Fibroblast of lung (primary cell): ENCODE data around the gene NRROS. TPM values are rescaled to one million over a fixed set of nuclear protein-coding genes. Genes with fewer than 3 reads are reported as not detected.
A peak's percentile ranks its signal among the peaks of the same experiment; 100 is the strongest.

Experiments used
- DNase-seq, 2 donors: peaks; one replicate each; pipeline versions ENCODE4 v3.0.0 to v3.0.0-alpha.2; 2010; ENCODE audit warnings: low read depth in 2 of 2
- H2AFZ ChIP-seq: 2 replicates; pipeline ENCODE4 v1.5.1; 2012; ENCODE audit warnings: low read length, control low read depth, inconsistent platforms
- H3K27ac ChIP-seq: 2 replicates; pipeline ENCODE4 v1.5.1; 2011; ENCODE audit warnings: low read length, control low read depth; ENCODE audit not compliant: insufficient read depth
- H3K27me3 ChIP-seq: 2 replicates; pipeline ENCODE4 v1.5.1; 2011; ENCODE audit warnings: mild to moderate bottlenecking, low read length; ENCODE audit not compliant: control insufficient read depth, insufficient read depth
- H3K36me3 ChIP-seq: 2 replicates; pipeline ENCODE4 v1.5.1; 2011; ENCODE audit warnings: low read length; ENCODE audit not compliant: control insufficient read depth, insufficient read depth
- H3K4me1 ChIP-seq: 2 replicates; pipeline ENCODE4 v1.5.1; 2011; ENCODE audit warnings: low read length; ENCODE audit not compliant: control insufficient read depth, insufficient read depth; ENCODE audit errors: extremely low read depth
- H3K4me2 ChIP-seq: 2 replicates; pipeline ENCODE4 v1.5.1; 2011; ENCODE audit warnings: low read length, control low read depth; ENCODE audit not compliant: insufficient read depth; ENCODE audit errors: extremely low read depth
- H3K4me3 ChIP-seq, 4 experiments: fragments of 200-600 bp in 1 of 4; sonication (generic) in 1 of 4; replicated peaks in 1 of 4; 2 replicates each; pipeline ENCODE4 v1.5.1; 2011 to 2016; ENCODE audit warnings: low read length in 4 of 4, low read depth in 3 of 4, mild to moderate bottlenecking in 3 of 4, control low read depth in 2 of 4, inconsistent platforms in 1 of 4, mixed read lengths in 1 of 4; ENCODE audit not compliant: insufficient read depth in 1 of 4; ENCODE audit errors: control extremely low read depth in 1 of 4
- H3K79me2 ChIP-seq: 2 replicates; pipeline ENCODE4 v1.5.1; 2012; ENCODE audit warnings: mild to moderate bottlenecking, low read length, inconsistent platforms; ENCODE audit not compliant: control insufficient read depth, insufficient read depth
- H3K9ac ChIP-seq: 2 replicates; pipeline ENCODE4 v1.5.1; 2011; ENCODE audit warnings: mild to moderate bottlenecking, low read length, control low read depth; ENCODE audit not compliant: insufficient read depth
- H3K9me3 ChIP-seq: 2 replicates; pipeline ENCODE4 v1.5.1; 2012; ENCODE audit warnings: low read depth, low read length; ENCODE audit not compliant: control insufficient read depth, insufficient read depth
- H4K20me1 ChIP-seq: 2 replicates; pipeline ENCODE4 v1.5.1; 2011; ENCODE audit warnings: low read length; ENCODE audit not compliant: control insufficient read depth, insufficient read depth; ENCODE audit errors: extremely low read depth
- EZH2 ChIP-seq: IDR thresholded peaks from 2 replicates; pipeline ENCODE4 v1.5.1; 2012; ENCODE audit warnings: low read length, control low read depth, mild to moderate bottlenecking; ENCODE audit errors: missing control alignments
- polyA plus RNA-seq, 2 donors: library from polyadenylated mRNA; depleted of rRNA in 1 of 2; stranded (reverse) in 1 of 2; unstranded in 1 of 2; fragments of >200 nt; gene quantifications; 2 replicates each; pipeline ENCODE4 v1.2.1, GENCODE V29; 2011 to 2012; ENCODE audit warnings: missing spikeins in 1 of 2
- total RNA-seq: library from RNA; depleted of rRNA; stranded (reverse); fragments of >200 nt; gene quantifications from 2 replicates; pipeline ENCODE4 v1.2.1, GENCODE V29; 2014
- TF ChIP-seq, protein P1 (sequence below), 2 donors: IDR thresholded peaks in 1 of 2; conservative IDR thresholded peaks in 1 of 2; 1 replicate in 1 of 2; 2 replicates in 1 of 2; pipeline ENCODE4 v1.5.1; 2011 to 2012; ENCODE audit warnings: low read length in 2 of 2, control low read depth in 1 of 2, inconsistent platforms in 1 of 2, low read depth in 1 of 2, mild to moderate bottlenecking in 1 of 2

Gene NRROS
- total and polyA plus RNA-seq, 2 donors (not counting 1 experiment from before 2014, with no cell fraction given) = 0.08 to 0.33 TPM

DNA sequence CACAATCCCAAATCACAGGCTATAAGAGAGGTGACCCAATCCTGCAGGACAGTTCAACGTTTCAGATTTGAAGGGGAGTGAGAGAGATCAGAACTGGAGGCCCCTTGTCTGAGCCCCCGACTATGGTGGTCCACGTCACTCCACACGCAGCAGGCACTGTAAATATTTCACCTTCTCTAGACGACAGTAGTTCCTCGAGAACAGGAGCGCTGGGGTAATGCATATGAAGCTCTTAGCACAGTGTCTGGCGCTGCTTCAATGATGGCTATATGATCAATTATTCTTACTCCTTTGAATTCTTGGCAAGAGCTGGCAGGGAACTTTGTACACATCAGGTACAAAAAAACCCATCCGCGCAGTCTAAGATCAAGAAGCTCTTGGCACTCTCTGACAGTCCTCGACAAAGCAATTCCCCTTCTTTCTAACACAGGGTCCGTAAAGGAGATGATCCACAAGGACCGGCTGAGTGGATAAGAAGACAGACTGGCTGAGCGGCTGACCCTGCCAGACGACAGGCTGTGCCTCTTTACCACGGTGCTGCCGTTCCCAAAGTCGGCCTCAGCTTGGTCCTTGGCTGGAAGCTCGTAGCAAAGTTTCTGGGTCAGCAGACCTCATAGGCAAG lies 522 bp upstream of the NRROS start:
- Histone ChIP-seq H3K27ac (no peak overlapping the region), H3K4me1 (no peaks in the 10 kb centered on the region), H3K27me3 (peaks cover 3% of the 10 kb centered on the region), H4K20me1 (no peaks in the 10 kb centered on the region), H3K36me3 (no peaks in the 10 kb centered on the region), H3K9me3 (no peaks in the 10 kb centered on the region), H2AFZ (no peak overlapping the region), H3K9ac (no peak overlapping the region), H3K4me2 (no peak overlapping the region), H3K79me2 (no peaks in the 10 kb centered on the region), H3K4me3 (peak overlapping the region in 1 of 4 experiments; percentile 59)
- no peak for DNase-seq
- TF ChIP-seq EZH2 = no peak

DNA sequence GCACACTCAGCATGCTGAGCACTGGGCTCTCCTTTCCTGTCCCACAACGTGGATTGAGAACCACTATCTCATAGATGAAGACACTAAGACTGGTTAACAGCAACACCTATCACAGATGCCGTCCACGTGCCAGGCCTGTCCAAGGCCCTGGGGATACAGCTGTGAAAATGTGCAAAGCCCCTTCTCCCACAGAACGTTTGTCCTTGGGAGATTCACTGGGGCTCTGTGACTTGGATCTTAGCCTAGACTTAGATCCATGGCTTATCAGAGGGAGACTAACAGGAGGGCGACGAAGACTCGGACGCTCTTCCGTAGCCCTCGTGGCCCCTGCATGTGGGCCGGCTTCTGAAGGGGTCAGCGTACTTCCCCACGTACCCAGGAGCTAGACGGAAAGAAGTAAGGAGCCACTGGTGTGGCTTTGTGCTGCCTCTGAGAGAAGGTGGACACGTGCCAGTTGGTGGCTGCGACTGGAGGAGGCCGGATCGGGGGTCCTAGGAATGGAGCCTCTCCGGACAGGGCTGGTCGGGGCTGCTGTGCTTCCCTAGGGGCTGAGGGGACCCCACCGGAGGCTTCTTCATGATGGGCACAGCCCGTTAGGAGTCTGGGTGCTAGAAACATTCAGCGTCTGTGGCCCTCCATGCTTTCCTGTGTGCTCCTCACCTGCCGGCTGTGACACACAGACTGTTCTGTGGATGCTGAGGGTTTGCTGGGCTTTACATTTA lies 964 bp downstream of the NRROS start:
- Histone ChIP-seq H4K20me1 (no peaks in the 10 kb centered on the region), H3K4me3 (peak overlapping the region in 1 of 4 experiments; percentile 59), H3K36me3 (no peaks in the 10 kb centered on the region), H3K9me3 (no peaks in the 10 kb centered on the region), H3K9ac (no peak overlapping the region), H3K4me2 (peak overlapping the region; percentile 77), H2AFZ (no peak overlapping the region), H3K27me3 (no peaks in the 10 kb centered on the region), H3K4me1 (no peaks in the 10 kb centered on the region), H3K27ac (no peak overlapping the region), H3K79me2 (no peaks in the 10 kb centered on the region)
- no peak for TF ChIP-seq EZH2
- TF ChIP-seq, protein P1, sequence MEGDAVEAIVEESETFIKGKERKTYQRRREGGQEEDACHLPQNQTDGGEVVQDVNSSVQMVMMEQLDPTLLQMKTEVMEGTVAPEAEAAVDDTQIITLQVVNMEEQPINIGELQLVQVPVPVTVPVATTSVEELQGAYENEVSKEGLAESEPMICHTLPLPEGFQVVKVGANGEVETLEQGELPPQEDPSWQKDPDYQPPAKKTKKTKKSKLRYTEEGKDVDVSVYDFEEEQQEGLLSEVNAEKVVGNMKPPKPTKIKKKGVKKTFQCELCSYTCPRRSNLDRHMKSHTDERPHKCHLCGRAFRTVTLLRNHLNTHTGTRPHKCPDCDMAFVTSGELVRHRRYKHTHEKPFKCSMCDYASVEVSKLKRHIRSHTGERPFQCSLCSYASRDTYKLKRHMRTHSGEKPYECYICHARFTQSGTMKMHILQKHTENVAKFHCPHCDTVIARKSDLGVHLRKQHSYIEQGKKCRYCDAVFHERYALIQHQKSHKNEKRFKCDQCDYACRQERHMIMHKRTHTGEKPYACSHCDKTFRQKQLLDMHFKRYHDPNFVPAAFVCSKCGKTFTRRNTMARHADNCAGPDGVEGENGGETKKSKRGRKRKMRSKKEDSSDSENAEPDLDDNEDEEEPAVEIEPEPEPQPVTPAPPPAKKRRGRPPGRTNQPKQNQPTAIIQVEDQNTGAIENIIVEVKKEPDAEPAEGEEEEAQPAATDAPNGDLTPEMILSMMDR (conservative IDR thresholded peaks at IDR 0.05 in 1 of 2, IDR thresholded peaks at IDR 0.05 in 1 of 2; ENCODE audit: low read depth in 1 of 2, low read length in 2 of 2) = no peak
- DNase-seq = no peak

DNA sequence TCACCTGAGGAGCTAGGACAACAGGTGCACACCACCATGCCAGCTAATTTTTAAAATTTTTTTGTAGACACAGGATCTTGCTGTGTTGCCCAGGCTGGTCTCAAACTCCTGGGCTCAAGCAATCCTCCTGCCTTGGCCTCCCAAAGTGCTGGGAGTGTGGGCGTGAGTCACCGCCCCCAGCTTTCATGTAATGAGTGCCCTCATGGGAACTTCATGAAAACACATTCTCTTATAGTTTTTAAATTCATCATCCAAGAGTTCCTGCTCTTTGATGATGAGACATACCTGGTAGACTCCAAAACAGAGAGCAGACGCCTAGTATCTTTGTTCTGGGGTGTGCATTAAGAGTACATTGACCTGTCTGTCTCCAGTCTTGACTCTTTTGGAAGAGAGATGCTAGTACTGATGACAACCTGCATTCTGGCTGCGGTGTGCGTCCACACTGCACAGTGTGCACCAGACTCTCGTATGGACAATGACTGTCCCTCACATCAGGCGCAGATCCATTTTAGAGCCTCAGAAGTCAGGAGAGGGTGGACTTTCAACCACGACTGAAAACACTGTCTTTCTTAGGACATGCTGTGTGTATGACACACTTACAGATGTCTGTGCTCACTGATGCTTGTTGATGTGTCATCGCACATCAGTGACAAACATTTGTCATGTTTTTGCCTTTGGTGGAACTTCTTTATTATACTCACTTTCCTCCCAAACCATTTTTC lies 2.0 kb downstream of the NRROS start:
- no peak for DNase-seq
- Histone ChIP-seq H3K27me3 (no peaks in the 10 kb centered on the region), H3K4me3 (no peak overlapping the region), H3K9ac (no peak overlapping the region), H3K4me1 (no peaks in the 10 kb centered on the region), H3K79me2 (no peaks in the 10 kb centered on the region), H4K20me1 (no peaks in the 10 kb centered on the region), H3K27ac (no peak overlapping the region), H2AFZ (no peak overlapping the region), H3K9me3 (no peaks in the 10 kb centered on the region), H3K36me3 (no peaks in the 10 kb centered on the region), H3K4me2 (no peak overlapping the region)
- TF ChIP-seq, protein P1 (conservative IDR thresholded peaks at IDR 0.05 in 1 of 2, IDR thresholded peaks at IDR 0.05 in 1 of 2; ENCODE audit: low read depth in 1 of 2, low read length in 2 of 2) = no peak
- TF ChIP-seq EZH2 = no peak
